Midbrain (tissue), 1 donor: Measurements from ENCODE around the gene PPP2R5D.

Experiments used
- DNase-seq: peaks from one replicate; lab custom pipeline; 2025; lab: John Stamatoyannopoulos, UW

The PPP2R5D gene

DNA sequence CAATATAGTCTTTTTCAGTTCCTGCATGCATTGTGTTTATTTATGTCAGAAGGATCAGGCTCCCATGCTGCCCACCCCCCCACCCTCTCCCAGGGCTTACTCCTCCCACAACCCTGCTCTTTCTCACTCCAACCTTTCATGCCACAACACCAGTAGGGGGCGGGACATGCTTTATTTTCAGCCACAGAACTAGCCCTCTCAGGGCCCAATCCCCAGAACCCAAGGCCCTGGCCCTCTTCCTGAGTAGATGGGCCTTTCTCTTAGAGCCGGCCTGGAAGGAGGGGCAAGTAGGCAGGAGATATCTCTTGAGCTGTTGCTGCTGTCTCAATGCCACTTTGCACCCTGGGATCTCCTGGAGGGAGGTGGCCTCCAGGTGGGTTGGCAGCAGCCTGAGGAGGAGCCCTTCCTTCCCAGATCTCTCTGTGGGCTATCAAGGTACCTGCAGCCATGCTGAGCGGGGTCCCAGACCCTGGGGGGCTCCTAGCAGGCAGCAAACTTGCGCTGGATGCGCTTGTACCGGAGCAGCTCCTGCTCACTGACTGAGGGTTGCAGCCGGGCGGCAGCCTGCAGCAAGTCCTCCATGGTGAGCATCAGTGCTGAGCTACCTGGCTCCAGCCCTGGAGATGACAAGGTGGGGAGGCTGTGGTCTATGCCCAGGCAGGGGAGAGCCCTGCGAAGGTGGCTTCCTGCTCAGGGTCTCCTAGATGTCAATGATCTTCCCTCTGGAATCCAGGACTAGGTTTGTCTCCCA, 20.3 kb upstream of the PPP2R5D start:
- DNase-seq, result no peak

DNA sequence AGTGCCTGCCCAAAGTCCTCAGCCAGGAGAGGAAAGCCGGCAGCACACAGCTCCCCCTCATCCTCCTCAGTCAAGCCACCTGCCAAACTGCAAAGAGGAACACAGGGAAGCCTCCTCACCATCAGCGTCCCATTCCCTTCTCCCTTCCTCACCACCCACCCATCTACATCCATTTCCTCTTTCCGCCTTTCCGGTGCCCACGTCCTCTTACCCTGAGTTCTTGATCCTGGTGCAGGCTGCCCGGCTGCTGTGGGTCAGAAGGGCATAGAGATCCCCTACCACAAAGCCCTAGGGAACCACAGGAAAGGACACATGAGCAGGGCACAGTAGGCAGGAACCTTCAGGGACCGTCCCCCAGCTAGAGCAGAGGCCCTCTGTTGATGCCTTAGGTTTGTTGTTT, 17.8 kb upstream of the PPP2R5D start:
- DNase-seq, result no peak

DNA sequence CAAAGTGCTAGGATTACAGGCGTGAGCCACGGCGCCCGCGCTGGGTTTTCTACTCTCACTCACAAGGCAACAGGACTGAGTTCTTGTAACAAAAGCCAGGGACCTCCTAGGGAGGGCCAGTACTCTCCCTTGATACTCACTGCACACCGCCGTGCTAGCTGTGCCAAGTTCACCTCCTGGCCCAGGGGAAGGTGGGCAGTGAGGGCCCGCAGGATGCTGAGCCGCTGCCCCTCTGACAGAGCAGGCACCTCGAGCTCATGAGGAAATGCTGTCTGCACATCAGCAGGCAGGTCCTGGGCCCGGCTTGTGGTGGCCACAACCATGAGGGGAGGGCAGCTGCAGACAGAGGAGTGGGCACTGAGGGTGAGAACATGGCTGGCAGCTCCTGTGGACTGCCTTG, 17.1 kb upstream of the PPP2R5D start:
- no peak for DNase-seq

DNA sequence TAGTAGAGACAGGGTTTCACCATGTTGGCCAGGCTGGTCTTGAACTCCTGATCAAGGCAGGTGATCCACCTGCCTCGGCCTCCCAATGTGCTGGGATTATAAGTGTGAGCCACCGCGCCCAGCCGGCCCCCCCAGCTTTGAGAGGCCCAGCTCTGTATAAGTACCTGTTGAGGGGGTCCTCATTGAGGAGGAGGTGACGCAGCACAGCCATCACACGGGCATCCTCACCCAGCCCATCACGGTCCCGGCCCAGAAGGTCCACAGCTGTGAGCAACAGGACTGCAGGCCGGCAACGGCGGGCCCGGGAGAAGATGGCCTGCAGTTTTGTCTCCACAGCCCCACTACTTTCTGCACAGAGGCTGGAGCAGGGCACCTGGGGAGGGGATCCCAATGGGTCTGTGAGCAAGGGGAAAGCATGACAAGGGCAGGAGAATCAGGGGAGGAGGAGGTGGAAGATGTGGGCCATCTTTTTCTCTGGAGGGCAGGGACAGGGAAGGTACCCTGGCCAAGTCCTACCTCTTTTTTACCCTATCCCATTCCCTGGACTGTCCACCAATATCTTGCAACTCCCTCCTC, 16.2 kb upstream of the PPP2R5D start:
- no peak for DNase-seq

DNA sequence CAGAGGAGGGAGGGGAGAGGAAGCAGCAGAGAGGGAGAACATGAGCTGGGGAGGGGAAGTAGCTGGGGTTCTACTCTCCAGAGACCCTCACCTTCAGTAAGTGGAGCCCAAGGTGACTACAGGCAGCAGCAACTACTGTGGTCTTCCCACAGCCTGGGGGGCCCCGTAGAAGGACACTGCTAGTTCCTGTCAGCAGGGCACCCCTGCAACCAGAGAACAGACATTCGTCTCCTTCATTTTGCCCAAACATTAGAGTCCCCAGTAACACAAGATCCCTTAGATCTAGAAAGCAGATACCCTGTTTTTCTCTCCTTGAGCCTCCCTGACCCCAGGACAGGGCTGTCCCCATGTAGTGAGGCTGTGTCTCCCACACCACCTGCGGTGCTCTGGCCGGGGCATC, 15.6 kb upstream of the PPP2R5D start:
- DNase-seq, result no peak

DNA sequence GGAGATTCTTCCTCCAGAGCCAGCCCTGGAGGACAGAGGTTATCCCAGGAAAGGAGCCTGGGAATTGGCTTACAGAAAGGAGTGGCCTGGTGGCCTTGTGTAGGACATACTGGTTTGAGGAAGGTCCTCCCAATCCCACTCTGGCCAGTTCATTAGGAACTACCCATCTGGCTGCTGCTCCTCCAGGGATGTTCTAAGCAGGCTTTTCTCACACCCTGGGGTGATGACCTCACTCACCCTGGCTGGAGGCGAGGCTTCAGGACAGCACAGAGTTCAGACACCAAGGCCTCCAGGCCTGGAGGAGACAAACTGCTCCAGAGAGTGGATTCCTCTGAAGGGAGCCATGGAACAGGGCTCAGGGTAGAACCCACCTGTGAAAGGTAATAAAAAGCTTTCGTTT, 14.9 kb upstream of the PPP2R5D start:
- DNase-seq, result no peak

DNA sequence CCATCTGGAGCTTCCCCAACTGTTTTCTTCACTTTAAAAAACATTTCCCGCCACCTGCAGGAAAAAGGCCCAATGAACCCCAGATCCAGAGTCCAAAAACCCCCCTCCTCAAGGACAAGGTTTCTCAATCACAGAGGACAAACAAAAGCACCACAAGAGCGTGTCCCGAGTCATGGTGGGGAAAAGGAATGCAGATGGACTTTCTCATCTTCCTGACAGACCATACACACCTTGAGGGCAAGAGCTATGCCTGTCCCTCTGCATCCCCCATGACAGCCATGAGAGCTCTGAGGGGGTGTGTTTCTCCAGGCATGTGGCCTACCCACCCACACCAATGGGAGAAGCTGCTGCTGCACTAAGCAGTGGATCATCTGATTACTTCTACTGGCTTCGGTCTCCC, 14.4 kb upstream of the PPP2R5D start:
- DNase-seq, result no peak

DNA sequence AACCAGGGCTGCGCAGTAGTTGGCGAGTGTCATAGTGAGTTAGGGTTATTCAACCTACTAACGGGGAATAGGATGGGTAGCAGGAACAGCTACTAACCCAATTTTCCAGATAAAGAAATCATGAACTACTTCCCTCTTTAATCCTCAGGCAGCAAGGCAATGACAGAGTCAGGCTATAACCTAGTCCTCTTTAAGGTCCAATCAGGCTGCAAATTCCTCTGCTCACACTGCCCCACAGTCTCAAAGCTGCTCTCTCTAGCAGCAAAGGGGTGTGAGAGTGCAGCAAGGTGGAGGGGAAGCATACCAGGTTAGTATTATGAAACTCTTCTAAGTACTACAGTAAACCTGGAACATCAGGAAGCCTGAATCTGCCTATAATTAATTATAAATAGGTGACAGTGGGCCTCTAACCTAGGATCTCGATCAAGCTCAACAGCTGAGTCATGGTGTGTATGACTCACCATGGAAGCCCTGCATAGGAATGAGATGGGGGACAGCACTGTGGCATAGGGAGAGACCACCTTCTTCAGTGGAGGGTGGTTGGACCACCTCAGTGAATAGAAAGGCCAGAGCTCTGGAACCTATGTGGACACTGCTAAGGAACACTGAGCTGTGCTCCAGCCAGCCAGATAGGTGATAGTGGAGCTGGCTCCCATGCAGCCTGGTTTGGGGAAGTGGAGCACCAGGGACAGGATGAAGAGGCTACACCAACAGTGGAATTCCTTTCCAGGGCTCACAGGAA, 13.3 kb upstream of the PPP2R5D start:
- DNase-seq, result no peak

DNA sequence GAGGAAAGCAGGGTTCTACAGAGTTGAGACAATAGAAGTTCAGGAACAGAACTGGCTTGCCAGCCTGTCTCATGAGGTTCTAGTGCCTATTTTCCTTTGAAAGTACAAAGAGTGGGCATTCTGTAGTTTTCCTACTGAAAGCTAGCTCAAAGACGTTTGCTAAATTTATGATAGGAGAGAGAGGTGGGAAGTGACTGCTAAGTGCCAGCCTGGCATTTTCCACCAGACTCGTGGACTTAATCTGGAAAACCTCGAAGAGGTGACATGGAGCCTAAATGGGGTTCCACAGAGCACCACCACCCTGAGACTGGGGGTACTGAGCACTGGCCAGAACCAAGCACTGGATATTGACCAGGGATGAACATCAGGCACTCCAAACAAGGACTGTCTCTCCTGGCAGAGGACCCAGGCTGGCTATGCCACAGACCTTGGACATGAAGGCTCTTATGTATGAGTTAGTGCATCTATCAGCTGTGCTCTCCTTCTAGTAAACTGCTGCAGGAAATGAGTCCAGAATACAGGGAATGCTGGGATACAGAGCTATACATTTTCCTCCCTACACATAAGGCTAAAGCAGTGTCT, 12.5 kb upstream of the PPP2R5D start:
- no peak for DNase-seq

DNA sequence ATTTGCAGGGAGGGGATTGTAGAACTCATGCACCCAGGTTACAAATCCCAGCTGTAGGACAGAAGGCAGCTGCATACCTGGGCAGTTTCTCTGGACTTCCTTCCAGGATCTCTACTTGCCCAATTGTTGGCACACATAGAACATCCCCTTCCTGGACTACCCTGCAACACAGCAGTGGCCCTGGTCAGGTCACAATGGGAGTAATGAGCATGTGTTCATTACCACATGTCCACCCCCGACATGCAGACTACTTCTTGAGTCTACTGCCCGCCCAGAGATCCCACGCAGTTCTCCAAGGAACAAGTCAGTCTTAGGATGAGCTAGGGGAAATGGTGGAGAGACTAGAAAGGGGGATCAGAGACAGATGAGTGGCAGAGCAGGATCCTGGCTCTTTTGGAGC, 10.4 kb upstream of the PPP2R5D start:
- no peak for DNase-seq

DNA sequence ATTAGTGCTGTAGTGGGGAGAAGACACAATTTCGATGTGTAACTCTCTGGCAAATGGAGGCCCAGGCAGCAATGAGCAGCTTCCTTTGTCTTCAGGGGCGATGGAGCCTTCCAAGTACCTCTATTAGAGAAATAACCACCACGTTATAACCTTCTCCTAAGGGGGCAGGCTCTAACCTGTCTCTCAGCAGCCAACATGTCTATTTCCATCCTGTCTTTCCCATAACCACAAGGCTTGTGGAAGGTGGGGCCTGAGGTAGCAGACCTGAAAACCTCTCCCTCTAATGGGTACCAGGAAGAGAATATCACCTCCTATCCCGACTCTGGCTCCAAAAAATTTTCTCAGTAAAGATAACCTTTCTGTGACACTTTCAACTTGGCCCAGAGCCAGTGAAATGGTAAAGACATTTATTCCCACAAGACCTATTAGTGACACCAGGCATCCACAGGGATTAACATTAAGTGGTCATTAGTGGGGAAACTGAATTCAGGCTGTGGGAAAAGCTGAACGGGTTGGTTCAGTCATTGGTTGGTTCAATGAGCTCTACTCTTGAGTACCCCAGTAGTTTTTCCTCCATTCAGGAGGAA, 9.4 kb upstream of the PPP2R5D start:
- no peak for DNase-seq

DNA sequence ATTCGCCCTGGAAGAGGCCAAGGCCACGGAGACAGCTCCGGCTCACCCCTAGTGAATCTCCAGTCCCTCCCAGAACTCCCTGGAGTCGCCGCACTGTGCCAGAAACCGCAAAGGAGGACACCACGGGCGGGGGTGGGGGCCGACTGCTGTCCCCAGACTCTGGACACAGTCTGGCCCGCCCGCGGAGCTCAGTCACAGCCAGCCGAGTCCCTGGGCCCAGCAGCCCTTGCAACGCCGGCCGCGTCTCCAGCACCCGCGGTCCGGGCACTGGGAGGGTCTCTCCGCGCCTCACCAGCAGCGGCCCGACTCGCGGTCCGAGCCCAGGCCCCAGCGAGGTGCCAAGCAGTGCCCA, 5.9 kb upstream of the PPP2R5D start:
- DNase-seq, result no peak

DNA sequence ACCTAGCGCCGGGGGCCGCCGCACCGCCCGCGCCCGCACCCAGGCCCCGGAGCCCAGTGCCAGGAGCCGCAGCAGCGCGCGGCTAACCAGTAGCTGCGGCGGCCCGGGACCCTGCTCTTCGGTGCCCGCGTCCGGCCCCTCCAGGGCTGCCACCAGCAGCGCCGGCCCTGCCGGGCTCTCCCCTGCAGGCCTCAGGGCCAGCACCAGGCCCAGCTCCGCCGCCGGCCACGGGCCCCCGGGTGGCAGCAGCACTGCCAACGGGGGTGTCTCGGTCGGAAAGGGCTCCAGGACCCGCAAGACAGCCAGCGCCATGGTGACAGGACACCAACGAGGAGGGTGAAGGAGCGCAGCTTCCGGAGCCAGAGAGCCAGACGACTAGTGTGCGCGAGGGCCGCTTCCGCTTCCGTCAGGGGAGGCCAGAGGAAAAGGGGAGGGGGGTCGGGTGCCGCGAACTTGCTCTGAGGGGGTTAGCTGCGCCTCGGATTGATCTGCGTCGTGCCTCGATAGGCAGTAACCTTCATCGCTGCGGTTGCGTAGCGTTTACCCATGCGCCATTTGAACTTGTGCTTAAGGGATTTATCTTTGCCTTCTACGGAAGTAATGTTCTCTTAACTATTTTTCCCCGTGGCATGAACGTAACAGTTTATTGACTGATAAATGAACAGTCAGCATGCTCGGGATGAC, 5.4 kb upstream of the PPP2R5D start, which contains the start of gene PEX6:
PEX6 (minus strand) TSS at position 343 of the 684 bp plus-strand sequence; CDS start at position 312, 31 bp downstream.
- DNase-seq, result peak; percentile 89

DNA sequence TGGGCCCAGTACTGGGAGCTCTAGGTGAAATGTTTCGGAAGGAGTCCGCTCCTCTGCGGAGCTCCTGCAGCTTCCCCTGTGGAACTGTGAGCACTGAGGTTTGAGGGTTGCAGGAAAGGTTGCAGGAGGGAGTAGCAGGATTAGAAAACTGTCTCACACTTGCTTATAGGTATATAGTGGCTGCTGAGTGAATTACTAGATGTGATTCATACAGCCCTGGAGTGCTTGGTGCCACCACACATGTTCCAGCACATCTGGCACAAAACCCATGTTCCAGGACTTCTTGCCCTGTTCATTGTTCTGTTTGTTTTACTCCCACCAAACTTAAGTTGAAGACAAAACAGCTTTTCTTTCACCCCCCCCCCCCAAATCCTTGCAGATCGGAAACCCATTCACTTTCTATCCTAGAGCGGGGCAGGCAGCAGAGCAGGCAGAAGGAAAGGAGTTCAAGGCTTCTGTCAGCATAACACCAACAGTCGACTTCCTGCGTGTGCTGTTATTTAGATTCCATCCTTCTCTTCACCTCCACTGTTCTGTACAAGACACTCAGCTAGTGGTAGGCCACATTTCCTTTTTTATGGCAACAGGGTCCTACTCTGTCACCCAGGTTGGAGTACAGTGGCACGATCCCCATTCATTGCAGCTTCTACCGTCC, 4.7 kb upstream of the PPP2R5D start:
- peak; percentile 59 for DNase-seq

DNA sequence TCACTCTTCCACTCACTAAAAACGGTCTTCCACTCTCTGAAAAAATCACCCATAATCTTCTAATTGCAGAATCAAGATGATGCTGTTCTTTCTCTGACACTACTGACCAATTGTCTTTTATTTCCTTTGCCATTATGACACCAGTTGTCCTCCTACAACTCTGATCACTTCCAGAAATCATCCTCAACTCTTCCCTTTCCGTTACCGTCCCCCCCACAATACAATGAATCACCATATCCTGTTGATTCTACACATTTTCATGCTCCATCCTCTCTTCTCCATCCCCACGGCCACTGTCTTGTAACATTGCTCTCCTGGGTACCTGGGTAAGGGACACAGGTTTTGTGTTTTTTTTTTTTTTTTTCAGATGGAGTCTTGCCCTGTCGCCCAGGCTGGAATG, 2.5 kb upstream of the PPP2R5D start:
- DNase-seq, result no peak

DNA sequence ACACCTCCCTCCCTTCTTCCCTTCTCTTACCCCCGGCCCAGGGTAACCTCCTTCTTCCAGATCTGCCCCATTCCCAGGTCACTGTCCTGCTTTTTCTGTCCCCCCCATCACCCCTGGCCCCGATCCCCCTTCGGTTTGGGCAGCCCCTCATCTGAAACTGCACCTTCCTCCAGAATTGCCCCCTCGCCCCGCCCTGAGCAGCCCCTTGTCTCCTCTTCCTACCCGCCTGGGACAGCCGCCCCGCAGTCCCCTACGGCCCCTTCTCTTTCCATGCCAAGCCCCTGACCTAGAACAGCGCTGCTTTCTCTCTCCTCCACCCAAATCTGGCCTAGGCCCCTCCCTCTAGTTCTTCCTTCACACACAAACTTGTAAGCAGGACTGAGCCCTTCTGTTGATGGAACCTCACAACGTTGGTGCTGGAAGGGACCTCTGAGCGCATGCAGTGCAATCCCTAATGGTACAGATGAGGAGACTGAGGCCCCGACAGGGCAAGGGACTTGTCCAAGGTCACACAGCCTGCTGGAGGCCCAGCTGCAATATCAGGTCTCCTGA, 630 bp downstream of the PPP2R5D start:
- no peak for DNase-seq

DNA sequence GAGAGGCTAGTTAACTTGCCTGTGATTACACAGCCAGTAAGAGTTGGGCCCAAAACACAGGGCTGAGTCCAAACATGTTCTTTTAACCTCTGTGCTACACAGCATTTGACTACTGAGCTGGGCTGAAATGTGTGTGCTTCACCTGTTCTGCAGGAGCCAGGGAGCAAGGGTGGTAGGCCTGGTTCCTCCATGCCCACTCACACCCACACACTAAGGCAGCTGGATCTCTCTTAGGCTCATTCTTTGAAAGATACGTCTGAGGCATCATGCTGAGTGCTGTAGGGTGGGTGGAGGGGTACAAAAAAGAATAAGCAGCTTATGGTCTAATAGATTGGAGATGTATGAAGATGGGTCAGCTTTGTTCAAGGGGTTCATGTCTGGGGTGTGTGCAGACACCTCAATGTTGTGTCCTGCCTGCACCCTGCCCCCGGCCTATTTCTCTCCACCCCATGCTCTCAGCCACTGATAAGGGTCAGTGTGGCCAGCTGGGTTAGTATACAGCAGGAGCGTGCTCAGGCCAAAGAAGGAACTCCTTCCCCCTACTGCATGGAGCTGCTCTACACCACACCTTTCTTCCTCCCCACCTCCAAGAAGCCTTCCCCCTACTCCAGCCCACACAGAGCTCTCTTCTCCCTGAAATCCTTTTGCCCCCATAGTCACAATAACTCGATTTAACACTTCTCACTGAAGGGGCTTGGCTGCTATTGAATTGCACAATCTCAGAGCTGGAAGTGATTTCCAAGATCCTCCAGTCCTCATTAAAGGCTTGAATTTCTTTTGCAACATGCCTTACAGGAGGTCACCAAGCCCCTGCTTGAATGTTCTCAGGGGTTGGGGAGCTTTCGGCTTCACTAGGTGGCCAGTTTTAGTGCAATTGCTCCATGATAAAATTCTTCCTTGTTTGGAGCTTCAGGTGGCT, 3.4 kb downstream of the PPP2R5D start:
- no peak for DNase-seq

DNA sequence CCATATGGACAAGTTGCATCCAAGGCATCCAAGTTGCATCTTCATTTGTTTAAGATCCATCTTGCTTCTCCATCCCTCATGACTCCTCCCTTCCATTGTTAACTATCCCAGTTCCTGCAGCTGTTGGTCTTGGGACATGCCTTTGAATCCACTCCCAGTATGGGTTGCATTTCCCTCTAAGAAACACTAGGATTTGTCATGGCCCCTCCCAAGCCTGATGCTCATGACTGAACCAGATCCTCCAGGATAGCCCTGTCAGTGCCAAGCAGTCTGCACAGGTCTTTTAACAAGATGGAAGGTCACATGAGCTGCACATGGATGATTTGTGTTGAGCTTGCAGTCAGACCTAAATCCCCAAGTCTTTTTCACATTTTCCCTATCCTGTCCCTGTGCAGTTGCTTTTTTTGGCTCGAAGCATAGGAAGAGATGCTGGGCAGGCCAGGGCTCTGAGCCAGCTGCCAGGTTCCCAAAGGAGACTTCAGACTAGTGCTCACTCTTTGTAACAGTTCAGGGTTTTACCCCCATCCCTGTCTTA, 4.2 kb downstream of the PPP2R5D start:
- no peak for DNase-seq

DNA sequence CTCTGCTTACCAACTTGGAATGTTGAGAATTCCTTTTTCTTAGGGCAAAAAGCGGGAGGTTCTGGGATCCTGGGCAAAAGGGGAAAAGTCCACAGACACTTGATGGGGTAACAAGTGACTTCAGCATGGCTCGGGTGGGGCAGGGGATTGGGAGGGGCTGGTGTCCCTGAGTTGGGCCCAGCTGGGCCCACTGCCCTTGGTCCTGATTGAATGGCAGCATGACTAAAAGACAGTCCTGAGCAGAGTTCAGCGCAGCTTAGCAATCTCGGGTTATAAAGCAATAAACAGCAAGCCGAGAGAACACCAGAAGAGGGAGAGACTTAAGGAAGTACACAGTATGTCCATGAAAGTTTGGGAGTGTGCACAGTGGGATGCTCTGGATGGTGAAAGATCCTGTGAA, 5.6 kb downstream of the PPP2R5D start:
- DNase-seq, result no peak

DNA sequence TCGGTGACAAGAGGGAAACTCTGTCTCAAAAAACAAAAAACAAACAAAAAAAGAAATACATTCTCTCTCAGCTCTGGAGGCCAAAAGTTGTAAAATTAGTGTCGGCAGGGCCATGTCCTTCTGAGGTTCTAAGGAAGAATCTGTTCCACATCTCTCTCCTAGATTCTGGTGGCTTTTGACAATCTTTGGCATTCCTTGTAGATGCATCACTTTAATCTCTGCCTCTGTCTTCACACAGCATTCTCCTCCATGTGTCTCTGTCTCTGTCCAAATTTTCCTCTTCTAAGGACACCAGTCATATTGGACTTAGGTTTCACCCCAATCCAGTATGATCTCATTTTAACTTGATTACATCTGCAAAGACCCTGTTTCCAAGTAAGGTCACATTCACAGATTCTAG, 9.1 kb downstream of the PPP2R5D start:
- no peak for DNase-seq
